ENCODE measurements around the gene ADAMTS7.
A peak's percentile ranks its signal among the peaks of the same experiment; 100 is the strongest.

The ADAMTS7 gene

GRCh38 chr15:78718837-78719236, 92.4 kb downstream of the ADAMTS7 start:
- no peak for DNase-seq (ENCODE audit: low spot score)

GRCh38 chr15:78717956-78718656, 93.2 kb downstream of the ADAMTS7 start:
- no peak for DNase-seq (ENCODE audit: low spot score)

DNA sequence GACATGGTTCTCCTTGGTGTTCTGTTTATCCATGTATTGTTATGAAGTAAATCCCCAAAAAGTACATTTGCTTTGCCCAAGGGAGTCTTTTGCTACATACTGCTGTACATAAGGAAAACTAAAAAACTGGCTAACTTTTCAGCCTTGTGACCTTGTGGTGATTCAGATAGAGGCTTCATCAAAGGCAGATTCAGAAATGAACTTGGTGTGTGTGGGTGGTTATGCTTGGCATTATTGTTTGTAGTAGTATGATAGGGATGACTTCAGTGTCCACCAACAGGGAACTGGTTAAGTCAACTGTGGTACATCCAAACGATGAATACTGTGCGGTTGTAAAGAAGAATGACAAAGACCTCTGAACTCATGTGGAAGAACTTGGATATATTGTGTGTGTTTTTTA, 94.6 kb downstream of the ADAMTS7 start:
- no peak for DNase-seq (ENCODE audit: low spot score)

DNA sequence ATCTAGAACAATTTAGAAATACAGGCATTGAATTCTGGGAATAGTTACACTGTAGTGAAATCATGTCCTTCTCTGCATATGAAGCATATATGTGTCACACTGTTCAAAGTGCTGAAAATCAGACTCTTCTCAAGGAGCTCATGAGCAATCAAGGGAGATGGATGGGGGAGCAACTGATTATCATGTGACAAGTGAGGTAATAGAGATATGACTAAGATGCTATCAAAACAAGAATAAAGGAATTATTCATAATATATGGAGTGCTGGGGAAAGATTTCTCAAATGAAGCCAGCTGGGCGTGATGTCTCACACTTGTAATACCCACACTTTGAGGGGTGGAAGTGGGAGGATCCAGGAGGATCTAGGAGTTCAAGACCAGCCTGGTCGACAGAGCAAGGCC, 95.3 kb downstream of the ADAMTS7 start:
- no peak for DNase-seq (ENCODE audit: low spot score)

DNA sequence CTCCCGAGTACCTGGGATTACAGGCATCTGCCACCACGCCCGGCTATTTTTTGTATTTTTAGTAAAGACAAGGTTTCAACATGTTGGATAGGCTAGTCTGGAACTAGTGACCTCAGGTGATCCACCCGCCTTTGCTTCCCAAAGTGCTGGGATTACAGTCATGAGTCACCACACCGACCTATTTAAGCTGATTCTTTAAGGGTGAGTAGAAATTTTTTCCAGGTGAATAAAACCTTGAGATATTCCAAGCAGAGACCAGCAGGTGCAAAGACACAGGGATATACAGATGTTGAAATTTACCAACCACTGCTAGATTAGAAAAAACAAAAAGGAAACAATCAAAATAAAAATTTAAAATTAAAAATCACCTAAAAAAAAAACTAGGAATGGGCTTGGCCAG, 95.8 kb downstream of the ADAMTS7 start:
- peak; percentile 16 for DNase-seq (ENCODE audit: low spot score)

- peak; percentile 59 for DNase-seq (ENCODE audit: low spot score)
Measured at GRCh38 chr15:78714890-78715289, 96.4 kb downstream of the ADAMTS7 start.

DNA sequence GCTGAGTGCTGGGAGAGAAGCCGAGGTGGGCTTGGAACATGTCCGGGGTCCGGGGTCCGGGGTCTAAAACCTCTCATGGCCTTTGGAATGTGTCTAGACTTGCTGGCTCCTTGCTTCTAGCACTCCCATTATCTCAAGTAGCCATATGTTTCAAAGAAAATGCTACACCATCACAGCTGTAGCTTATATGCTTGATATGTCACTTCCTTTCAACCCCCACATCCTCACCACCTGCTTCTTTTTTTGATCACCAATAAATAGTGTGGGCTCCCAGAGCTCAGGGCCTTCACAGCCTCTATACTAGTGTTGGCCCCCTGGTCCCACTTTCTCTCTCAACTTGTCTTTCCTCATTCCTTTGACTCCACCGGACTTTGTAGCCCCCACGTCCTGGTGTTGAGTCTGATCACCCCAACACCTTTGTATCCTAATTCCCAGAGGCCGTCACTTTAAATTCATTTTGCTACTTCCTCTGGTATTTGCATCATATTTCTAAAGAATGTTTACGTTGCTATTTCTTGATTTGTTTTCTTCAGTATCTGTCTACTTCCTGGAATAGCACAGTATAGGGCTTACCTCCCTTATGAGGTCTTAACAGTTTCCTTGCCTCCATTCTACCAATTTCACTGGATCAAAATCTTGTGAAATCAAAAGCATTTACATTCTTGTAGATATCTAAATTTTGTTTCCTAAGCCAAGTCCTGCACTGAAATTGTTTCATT, 98.3 kb downstream of the ADAMTS7 start:
- DNase-seq (ENCODE audit: low spot score) = no peak

DNA sequence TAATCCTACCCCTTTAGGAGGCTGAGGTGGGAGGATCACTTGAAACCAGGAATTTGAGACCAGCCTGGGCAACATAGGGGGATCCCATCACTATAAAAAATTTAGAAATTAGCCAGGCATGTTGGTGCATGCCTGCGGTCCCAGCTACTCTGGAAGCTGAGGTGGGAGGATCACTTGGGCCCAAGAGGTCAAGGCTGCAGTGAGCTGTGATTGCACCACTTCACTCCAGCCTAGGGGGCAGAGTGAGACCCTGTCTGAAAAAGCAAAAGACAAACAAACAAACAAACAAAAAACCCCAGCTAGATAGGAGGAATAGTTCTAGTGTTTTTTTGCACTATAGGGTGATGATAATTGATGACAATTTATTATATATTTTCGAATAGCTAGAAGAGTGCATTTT, 99.6 kb downstream of the ADAMTS7 start:
- no peak for DNase-seq (ENCODE audit: low spot score)

DNA sequence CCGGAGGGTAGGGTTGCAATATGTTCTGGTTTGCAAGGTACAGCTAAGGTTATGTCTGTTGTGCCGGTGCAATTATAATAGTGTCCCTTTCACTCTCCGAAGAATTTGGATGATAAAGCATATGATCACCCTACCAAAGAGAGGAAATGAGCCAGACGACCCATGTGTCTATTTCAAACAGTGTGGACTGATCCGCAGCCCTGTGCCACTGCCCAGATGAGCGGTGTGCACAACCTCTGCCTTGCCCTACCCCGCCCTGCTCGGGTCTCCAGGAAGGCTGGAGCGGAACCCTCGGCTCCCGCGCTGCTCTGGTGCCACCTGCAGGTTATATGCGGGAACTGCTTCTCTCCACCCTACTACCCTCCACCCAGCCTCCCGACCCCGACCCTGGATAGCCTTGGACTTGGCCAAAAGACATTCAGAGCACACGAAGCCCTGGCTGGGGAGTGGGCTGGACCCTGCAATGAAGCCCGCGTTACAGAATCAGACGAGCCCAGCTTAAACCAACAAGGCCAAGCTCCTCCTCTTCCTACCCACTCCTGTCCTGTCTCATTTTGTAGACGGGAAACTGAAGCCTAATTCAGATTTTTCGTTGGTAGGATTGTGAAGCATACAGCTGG, 101.9 kb downstream of the ADAMTS7 start:
- peak; percentile 71 for DNase-seq (ENCODE audit: low spot score)

Data from LoVo (cell line).